ENCODE data around the gene EFCAB14.

Gene EFCAB14

DNA sequence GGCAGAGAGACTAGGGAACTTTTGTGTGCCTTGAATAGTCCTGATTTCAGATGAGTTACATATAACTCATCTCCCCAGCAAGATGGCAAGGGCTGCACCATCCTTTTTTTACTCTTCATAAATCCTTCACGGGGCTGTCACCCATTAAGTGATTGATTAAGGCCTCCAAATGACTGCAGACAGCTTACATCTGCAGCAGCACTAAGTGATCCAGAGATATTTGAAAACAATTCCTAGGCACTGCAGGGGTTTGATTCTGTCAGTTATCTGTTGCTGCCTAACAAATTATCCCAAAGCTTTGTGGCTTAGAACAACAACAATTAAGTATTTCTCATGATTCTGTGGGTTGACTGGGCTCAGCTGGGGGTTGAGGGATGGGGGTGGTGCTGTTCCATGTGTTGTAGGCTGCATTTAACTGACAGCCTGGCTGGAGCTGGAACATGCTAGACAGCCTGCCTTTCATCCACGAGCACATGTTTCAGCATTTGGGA, 27.9 kb downstream of the EFCAB14 start:
- TF ChIP-seq, protein P1, sequence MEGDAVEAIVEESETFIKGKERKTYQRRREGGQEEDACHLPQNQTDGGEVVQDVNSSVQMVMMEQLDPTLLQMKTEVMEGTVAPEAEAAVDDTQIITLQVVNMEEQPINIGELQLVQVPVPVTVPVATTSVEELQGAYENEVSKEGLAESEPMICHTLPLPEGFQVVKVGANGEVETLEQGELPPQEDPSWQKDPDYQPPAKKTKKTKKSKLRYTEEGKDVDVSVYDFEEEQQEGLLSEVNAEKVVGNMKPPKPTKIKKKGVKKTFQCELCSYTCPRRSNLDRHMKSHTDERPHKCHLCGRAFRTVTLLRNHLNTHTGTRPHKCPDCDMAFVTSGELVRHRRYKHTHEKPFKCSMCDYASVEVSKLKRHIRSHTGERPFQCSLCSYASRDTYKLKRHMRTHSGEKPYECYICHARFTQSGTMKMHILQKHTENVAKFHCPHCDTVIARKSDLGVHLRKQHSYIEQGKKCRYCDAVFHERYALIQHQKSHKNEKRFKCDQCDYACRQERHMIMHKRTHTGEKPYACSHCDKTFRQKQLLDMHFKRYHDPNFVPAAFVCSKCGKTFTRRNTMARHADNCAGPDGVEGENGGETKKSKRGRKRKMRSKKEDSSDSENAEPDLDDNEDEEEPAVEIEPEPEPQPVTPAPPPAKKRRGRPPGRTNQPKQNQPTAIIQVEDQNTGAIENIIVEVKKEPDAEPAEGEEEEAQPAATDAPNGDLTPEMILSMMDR (conservative IDR thresholded peaks at IDR 0.05): no peak

DNA sequence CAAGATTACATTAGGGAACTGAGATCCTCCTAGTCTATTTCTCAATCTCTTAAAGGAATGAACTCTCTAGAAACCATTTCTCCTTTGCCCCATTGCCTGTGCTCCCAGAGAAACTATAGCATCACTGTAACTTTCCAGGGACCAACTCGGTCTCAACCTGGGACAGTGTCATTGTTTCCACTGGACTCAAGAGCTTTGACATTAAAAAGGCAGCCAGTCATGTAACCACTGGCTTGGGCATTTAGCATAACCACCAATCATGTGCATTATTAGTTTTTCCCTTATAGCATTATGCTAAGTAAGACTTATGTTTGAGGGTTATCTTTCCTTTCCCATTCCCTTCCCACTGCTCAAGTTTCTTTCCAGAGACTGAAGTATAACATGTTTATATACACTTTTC, 29.0 kb downstream of the EFCAB14 start:
- H3K27ac ChIP-seq: peak overlapping the region; percentile 86
- TF ChIP-seq, protein P1 (conservative IDR thresholded peaks at IDR 0.05): no peak

More for the DNA sequence above, 27.9 kb downstream of the EFCAB14 start:
- H3K27ac ChIP-seq: peak overlapping the region; percentile 86

DNA sequence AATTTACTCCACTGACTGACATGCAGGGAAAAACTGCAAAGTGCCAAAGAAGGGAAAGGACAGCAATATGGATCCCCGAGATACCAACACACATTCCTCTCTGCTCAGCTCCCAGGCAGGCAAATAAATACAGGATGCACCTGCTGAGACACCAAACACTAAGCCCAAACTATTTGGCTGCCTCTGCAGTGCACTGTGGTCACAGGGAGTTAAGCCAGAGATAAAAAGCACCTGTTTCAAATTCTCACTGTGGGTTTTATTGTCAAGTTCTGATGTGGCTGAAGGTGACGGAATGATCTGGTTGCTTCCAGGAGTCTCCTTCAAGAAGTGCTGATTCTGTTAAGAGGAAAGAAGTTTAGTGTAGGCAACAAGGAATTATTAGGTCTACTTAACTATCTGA, 29.6 kb downstream of the EFCAB14 start:
- TF ChIP-seq, protein P1 (conservative IDR thresholded peaks at IDR 0.05): no peak
- H3K27ac ChIP-seq: peak overlapping the region; percentile 86

DNA sequence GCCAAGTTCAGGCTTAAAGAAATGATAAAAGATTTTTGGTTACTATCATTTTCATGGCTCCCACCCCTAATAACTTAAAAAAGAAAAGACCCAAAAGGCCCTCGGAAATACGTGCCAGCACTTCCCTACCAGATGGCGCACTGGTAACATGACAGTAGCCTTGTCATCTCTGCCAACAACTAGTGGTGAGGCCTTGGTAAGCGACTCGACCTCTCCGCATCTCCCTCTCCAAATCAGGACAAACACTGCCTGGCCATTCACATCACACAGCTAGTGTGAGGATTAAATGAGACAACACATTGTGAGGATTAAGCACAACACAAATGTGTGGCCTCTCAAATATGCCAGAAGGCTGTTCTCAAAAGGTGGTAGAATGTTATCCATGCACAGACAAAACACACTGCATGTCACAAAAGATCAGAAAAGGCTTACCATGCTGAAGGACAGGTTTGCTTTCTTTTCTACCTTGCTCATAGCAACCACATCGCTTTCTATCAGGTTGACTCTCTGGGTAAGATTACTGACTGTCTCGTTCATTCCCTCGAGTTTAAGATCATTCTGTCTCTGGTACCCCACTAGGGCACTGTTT, 30.9 kb downstream of the EFCAB14 start:
- H3K27ac ChIP-seq: peak overlapping the region; percentile 86
- TF ChIP-seq, protein P1 (conservative IDR thresholded peaks at IDR 0.05): no peak

DNA sequence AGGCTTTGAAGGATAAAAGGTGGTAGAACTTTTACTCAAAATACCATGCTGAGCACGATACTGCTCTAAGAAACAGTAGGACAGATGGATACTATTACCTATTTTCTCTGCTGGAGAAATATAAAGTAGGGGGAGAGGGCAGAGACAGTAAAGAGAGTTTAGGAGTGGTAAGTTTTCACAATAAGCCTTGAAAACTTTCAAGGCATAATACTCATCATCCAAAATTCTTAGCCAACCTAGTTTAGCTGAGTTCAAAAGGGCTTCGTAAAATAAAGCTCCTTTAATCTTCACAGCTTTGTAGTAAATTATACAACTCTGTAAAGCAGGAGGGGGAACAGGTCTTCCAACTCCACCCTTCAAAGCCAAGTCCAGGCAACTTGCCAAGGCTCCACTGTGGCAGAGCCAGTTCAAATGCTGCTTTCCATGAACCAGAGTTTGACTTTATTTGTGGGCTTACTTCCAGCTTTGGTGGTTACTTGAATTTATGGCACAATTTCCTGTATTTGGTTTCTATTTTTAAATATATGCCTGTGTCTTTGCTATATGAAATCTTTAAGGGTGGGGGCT, 31.7 kb downstream of the EFCAB14 start:
- TF ChIP-seq, protein P1 (conservative IDR thresholded peaks at IDR 0.05): no peak

DNA sequence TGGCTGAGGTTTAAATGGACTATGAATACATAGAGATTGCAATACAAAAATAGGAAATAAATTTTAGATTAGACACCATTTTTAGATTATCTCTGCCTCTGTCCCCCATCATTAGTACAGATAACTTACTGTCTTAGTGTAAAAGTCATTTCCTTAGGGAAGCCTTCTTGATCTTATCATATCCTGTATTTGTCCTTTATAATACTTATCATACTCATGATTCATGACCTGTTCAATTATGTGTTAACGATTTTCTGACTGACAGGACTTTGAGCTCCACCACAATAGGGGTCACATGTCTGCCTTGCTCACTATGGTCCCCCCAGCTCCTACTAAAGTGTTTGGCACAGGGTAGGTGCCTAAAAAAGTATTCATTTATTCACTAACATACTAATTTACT, 32.7 kb downstream of the EFCAB14 start:
- TF ChIP-seq, protein P1 (conservative IDR thresholded peaks at IDR 0.05): no peak
- peak overlapping the region; percentile 86 for H3K27ac ChIP-seq

More for the DNA sequence above, 31.7 kb downstream of the EFCAB14 start:
- H3K27ac ChIP-seq: peak overlapping the region; percentile 86

DNA sequence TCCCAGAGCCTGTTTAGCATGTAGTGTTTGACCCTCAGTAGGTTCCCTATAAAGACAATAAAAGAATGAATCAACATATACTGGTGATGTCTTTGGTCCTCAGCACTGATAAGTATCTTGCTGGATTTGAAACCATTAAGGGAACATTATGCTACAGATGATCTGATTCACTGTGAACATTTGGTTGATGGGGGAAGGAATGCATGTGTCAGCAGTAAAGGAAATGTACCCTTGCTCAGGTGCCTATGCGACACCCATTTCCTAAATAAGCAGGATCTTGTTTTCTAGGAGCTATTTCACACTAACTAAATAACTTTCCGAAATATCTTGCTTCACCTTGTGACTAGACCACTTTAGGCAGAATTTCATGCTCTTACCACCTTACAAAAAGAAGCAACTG, 34.2 kb downstream of the EFCAB14 start:
- TF ChIP-seq, protein P1 (conservative IDR thresholded peaks at IDR 0.05): no peak
- H3K27ac ChIP-seq: peak overlapping the region; percentile 11; the same call in 1 of the 2 replicates

Measured in VCaP (cell line).